Upper lobe of left lung (tissue), 4 donors: ENCODE results near the gene LTBP4.

ENCODE experiments used
- POLR2A ChIP-seq, 4 donors: fragments of 450-650 bp; IDR thresholded peaks; one replicate each; pipeline ENCODE4 v1.5.1; 2016 to 2017; ENCODE audit warnings: antibody characterized with exemption in 4 of 4, mild to moderate bottlenecking in 2 of 4
- POLR2AphosphoS5 ChIP-seq, 2 donors: sonication (generic); formaldehyde crosslinking; IDR thresholded peaks; one replicate each; pipeline ENCODE4 v1.5.1; 2017; ENCODE audit warnings: antibody characterized with exemption in 2 of 2
- TF ChIP-seq, protein P1 (sequence below), 6 experiments: fragments of 450-650 bp in 4 of 6; fragments of 200-600 bp in 2 of 6; sonication (generic) in 2 of 6; IDR thresholded peaks; one replicate each; pipeline ENCODE4 v1.5.1; 2016 to 2019; ENCODE audit warnings: antibody characterized with exemption in 6 of 6

DNA sequence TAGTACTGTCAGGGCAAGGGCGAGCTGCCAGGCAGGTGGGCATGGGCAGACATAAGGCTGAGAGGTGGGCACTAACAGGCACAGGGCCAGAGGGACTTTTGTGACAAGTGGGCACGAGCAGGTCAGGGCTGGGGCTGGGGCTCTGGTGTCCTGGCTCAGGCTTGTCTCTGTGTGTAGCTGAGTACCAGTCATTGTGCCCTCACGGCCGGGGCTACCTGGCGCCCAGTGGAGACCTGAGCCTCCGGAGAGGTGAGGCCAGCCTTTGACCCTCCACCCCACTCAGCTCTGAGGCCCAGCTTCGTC, 21.6 kb downstream of the LTBP4 start:
- TF ChIP-seq, protein P1, sequence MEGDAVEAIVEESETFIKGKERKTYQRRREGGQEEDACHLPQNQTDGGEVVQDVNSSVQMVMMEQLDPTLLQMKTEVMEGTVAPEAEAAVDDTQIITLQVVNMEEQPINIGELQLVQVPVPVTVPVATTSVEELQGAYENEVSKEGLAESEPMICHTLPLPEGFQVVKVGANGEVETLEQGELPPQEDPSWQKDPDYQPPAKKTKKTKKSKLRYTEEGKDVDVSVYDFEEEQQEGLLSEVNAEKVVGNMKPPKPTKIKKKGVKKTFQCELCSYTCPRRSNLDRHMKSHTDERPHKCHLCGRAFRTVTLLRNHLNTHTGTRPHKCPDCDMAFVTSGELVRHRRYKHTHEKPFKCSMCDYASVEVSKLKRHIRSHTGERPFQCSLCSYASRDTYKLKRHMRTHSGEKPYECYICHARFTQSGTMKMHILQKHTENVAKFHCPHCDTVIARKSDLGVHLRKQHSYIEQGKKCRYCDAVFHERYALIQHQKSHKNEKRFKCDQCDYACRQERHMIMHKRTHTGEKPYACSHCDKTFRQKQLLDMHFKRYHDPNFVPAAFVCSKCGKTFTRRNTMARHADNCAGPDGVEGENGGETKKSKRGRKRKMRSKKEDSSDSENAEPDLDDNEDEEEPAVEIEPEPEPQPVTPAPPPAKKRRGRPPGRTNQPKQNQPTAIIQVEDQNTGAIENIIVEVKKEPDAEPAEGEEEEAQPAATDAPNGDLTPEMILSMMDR (IDR thresholded peaks at IDR 0.05): no peak
- no peak for TF ChIP-seq POLR2AphosphoS5 (IDR thresholded peaks at IDR 0.05)
- no peak for TF ChIP-seq POLR2A (IDR thresholded peaks at IDR 0.05)
